ENCODE measurements around the gene MAML2. TPM values are rescaled to one million over a fixed set of nuclear protein-coding genes. Genes with fewer than 3 reads are reported as not detected.

The MAML2 gene
- total and polyA plus RNA-seq, 7 donors: 2.8 to 20.7 (median 11.8) TPM

DNA sequence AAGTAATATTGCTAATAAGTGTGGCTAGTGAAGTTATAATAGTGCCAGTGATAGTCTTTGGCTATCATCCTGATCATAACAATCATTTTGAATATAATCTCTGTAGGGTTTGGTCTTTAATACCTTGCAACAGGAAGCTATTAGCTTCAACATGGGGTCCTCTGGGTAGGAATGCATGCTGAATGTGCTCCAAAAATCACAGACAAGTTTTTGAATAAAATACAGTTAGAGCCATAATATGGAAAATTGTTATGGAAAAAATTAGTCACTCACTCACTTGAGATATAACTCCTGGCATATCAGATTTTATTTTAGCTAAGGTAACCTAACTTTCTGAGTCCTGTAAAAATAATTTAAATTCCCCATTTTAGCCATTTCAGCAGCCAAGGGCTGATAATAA, 323.7 kb downstream of the MAML2 start:
- no peak overlapping the region for H3K27ac ChIP-seq
- H3K4me3 ChIP-seq: no peak overlapping the region
- TF ChIP-seq POLR2AphosphoS5 (IDR thresholded peaks at IDR 0.05): no peak
- TF ChIP-seq, protein P1, sequence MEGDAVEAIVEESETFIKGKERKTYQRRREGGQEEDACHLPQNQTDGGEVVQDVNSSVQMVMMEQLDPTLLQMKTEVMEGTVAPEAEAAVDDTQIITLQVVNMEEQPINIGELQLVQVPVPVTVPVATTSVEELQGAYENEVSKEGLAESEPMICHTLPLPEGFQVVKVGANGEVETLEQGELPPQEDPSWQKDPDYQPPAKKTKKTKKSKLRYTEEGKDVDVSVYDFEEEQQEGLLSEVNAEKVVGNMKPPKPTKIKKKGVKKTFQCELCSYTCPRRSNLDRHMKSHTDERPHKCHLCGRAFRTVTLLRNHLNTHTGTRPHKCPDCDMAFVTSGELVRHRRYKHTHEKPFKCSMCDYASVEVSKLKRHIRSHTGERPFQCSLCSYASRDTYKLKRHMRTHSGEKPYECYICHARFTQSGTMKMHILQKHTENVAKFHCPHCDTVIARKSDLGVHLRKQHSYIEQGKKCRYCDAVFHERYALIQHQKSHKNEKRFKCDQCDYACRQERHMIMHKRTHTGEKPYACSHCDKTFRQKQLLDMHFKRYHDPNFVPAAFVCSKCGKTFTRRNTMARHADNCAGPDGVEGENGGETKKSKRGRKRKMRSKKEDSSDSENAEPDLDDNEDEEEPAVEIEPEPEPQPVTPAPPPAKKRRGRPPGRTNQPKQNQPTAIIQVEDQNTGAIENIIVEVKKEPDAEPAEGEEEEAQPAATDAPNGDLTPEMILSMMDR (IDR thresholded peaks at IDR 0.05): no peak
- TF ChIP-seq EP300 (IDR thresholded peaks at IDR 0.05): no peak
- TF ChIP-seq POLR2A (IDR thresholded peaks at IDR 0.05): no peak
- no peaks in the 10 kb centered on the region for H3K4me1 ChIP-seq
- no peak for DNase-seq
- H3K9me3 ChIP-seq: no peaks in the 10 kb centered on the region
- H3K27me3 ChIP-seq: no peaks in the 10 kb centered on the region
- intact Hi-C loops (cut with DNase I): no loop called here
- H3K36me3 ChIP-seq: no peaks in the 10 kb centered on the region

DNA sequence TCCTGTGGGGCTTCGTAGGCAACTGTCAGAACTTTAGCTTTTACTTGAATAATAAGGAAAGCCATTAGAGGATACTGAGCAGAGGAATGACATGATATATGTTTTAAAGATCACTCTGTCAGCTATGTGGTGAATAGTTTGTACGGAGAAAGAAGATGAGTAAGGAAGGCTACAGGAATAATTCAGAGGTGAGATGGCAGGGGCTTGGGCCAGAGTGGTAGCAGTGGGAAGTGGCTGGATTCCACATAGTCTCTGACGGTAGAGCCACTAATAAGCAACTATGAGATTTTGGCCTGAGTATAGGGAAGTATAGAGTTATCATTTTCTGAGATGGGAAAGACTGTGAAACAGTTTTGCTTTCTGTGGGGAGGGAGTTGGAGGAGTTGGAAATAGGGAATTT, 325.1 kb downstream of the MAML2 start:
- Histone ChIP-seq H3K4me1 (peaks cover 0 to under 1% (median under 1%) of the 10 kb centered on the region in 4 donors), H3K9me3 (no peaks in the 10 kb centered on the region), H3K27ac (no peak overlapping the region), H3K36me3 (no peaks in the 10 kb centered on the region), H3K27me3 (no peaks in the 10 kb centered on the region), H3K4me3 (no peak overlapping the region)
- DNase-seq: no peak
- intact Hi-C loops (cut with DNase I): no loop called here
- 88 to 92% methylated on average over 3 of the region's 3 CpGs for WGBS, 2 donors
- TF ChIP-seq EP300 (IDR thresholded peaks at IDR 0.05) (no peak), POLR2A (IDR thresholded peaks at IDR 0.05) (no peak), POLR2AphosphoS5 (IDR thresholded peaks at IDR 0.05) (no peak)
- TF ChIP-seq, protein P1 (IDR thresholded peaks at IDR 0.05): no peak

DNA sequence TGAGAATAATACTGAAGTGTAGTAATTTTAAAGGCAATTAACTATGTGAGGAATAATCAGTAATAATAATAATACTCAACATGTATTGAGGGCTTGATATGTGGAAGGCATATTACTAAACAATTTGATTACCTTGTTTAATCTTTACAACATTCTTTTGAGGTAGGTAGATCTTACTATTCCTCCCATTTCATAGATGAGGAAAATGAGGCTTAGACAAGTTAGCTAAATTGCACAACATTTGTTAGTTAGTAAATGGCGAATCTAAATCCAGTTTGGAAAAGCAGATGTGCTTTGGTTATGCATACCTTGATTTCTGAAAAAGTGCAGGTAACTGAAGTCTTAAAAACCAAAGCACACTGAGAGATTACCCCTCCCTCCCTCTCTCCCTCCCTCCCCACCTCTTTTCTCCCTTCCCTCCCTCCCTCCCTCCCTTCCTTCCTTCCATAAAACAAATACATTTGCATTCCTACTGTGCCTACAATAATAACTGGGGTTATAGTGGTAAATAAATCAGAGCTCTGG, 326.0 kb downstream of the MAML2 start:
- TF ChIP-seq EP300 (IDR thresholded peaks at IDR 0.05): no peak
- no peak for TF ChIP-seq POLR2A (IDR thresholded peaks at IDR 0.05)
- TF ChIP-seq, protein P1 (IDR thresholded peaks at IDR 0.05): no peak
- TF ChIP-seq POLR2AphosphoS5 (IDR thresholded peaks at IDR 0.05): no peak
- Histone ChIP-seq H3K9me3 (no peaks in the 10 kb centered on the region), H3K27me3 (no peaks in the 10 kb centered on the region), H3K4me3 (no peak overlapping the region), H3K27ac (no peak overlapping the region), H3K36me3 (no peaks in the 10 kb centered on the region), H3K4me1 (peaks cover 0 to 8% (median 8%) of the 10 kb centered on the region in 4 donors)
- intact Hi-C loops (cut with DNase I): no loop called here
- 89 to 96% methylated on average over 1 of the region's 1 CpG for WGBS, 2 donors
- DNase-seq: no peak

DNA sequence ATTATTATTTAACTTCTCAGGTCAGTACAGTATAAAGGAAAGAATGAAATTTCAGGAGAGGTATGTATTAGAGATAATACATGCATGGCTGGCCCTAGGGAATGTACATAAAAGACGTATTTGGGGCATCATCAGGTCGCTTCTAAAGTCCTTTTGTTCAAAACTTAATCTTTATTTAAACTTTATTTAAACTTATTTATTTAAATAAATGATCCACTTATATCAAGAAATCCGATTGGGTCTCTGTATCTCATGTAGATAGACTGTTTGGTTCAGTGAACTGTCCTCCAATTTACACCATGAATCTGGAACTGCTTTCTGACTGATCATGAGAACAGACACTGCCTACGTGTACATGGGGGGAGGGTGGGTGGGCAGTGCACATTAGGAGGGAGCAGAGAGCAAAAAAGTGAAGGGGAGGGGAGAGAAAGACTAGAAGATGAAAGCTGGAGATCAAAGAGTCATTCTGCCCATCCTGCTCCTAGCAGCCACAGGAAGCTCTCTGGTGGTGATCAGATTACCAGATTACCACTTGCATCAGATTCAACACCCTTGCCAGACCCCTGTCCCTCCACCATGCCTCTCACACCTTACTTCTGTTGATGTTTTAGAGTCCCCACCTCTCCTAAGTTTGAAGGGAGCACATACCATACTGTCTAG, 327.0 kb downstream of the MAML2 start:
- Histone ChIP-seq H3K4me3 (no peak overlapping the region), H3K9me3 (no peaks in the 10 kb centered on the region), H3K27me3 (no peaks in the 10 kb centered on the region), H3K27ac (no peak overlapping the region), H3K4me1 (peaks cover 0 to 13% (median 10%) of the 10 kb centered on the region in 4 donors), H3K36me3 (no peaks in the 10 kb centered on the region)
- intact Hi-C loops (cut with DNase I): no loop called here
- DNase-seq: no peak
- WGBS, 2 donors: 76 to 85% methylated on average over 4 of the region's 4 CpGs
- TF ChIP-seq EP300 (IDR thresholded peaks at IDR 0.05): no peak
- no peak for TF ChIP-seq POLR2A (IDR thresholded peaks at IDR 0.05)
- TF ChIP-seq, protein P1 (IDR thresholded peaks at IDR 0.05): no peak
- no peak for TF ChIP-seq POLR2AphosphoS5 (IDR thresholded peaks at IDR 0.05)
